K562 (cell line): ENCODE results near the gene CCDC186. TPM values are rescaled to one million over a fixed set of nuclear protein-coding genes. Genes with fewer than 3 reads are reported as not detected.

Experiments
- C11orf30 ChIP-seq: fragments of 450-650 bp; IDR thresholded peaks from 2 replicates; pipeline ENCODE4 v1.6.1; 2016; ENCODE audit warnings: low read depth, mild to moderate bottlenecking
- CHD1 ChIP-seq: fragments of 200-600 bp; sonication (generic); IDR thresholded peaks from one replicate; pipeline ENCODE4 v1.6.1; 2012; ENCODE audit warnings: mild to moderate bottlenecking, moderate library complexity, low read length, inconsistent platforms
- CREB1 ChIP-seq, 2 experiments: sonication (generic) in 1 of 2; formaldehyde crosslinking in 1 of 2; IDR thresholded peaks; 2 replicates each; pipeline versions ENCODE4 v1.6.1 to v1.8.0; 2012 to 2022; ENCODE audit warnings: inconsistent platforms in 1 of 2, mild to moderate bottlenecking in 1 of 2, missing genetic modification reagents in 1 of 2, moderate library complexity in 1 of 2
- CREM ChIP-seq: IDR thresholded peaks from 2 replicates; pipeline ENCODE4 v1.6.1; 2014; ENCODE audit warnings: antibody characterized with exemption, low read depth
- CTBP1 ChIP-seq: fragments of 450-650 bp; IDR thresholded peaks from 2 replicates; pipeline ENCODE4 v1.6.1; 2016; ENCODE audit warnings: borderline replicate concordance
- EP400 ChIP-seq: fragments of 450-650 bp; IDR thresholded peaks from 2 replicates; pipeline ENCODE4 v1.6.1; 2017; ENCODE audit warnings: antibody characterized with exemption, mild to moderate bottlenecking, moderate library complexity
- FOS ChIP-seq: IDR thresholded peaks from 3 replicates; pipeline ENCODE4 v1.6.1; 2011; ENCODE audit not compliant: insufficient read length; ENCODE audit errors: extremely low read depth
- FOSL1 ChIP-seq: fragments of 200-800 bp; sonication (Bioruptor generic); conservative IDR thresholded peaks from 2 replicates; pipeline ENCODE4 v1.6.1; 2016; ENCODE audit warnings: missing genetic modification characterization, missing compliant biosample characterization
- HNRNPK ChIP-seq: fragments of 200-400 bp; formaldehyde crosslinking; IDR thresholded peaks from one replicate; pipeline ENCODE4 v1.6.1; 2018; ENCODE audit warnings: mild to moderate bottlenecking, low read depth, low read length; ENCODE audit not compliant: poor library complexity, severe bottlenecking
- KLF10 ChIP-seq: fragments of 250-450 bp; sonication (Bioruptor Pico); IDR thresholded peaks from 2 replicates; pipeline ENCODE4 v1.6.1; 2021; ENCODE audit warnings: matching md5 sums
- MAFK ChIP-seq: IDR thresholded peaks from 2 replicates; pipeline ENCODE4 v1.6.1; 2011; ENCODE audit warnings: low read length, improper control_type of control experiment
- MEF2D ChIP-seq: conservative IDR thresholded peaks from 2 replicates; pipeline ENCODE4 v1.6.1; 2016; ENCODE audit warnings: low read depth, missing genetic modification characterization, missing compliant biosample characterization
- MTF1 ChIP-seq: fragments of 250-450 bp; sonication (Bioruptor Pico); IDR thresholded peaks from 2 replicates; pipeline ENCODE4 v1.9.0; 2021; ENCODE audit warnings: moderate library complexity, mild to moderate bottlenecking, inconsistent platforms, borderline replicate concordance
- NFRKB ChIP-seq: fragments of 450-650 bp; IDR thresholded peaks from 2 replicates; pipeline ENCODE4 v1.6.1; 2016; ENCODE audit warnings: low read depth
- POLR2AphosphoS5 ChIP-seq: IDR thresholded peaks from 2 replicates; pipeline ENCODE4 v1.6.1; 2011; ENCODE audit warnings: mild to moderate bottlenecking, low read depth, low read length, moderate library complexity; ENCODE audit not compliant: control insufficient read depth, insufficient read depth
- RBFOX2 ChIP-seq: fragments of 200-400 bp; formaldehyde crosslinking; IDR thresholded peaks from 2 replicates; pipeline ENCODE4 v1.6.1; 2017; ENCODE audit warnings: low read depth, mild to moderate bottlenecking, low read length, moderate library complexity
- RBM25 ChIP-seq: fragments of 200-400 bp; formaldehyde crosslinking; IDR thresholded peaks from 2 replicates; pipeline ENCODE4 v1.6.1; 2018; ENCODE audit warnings: low read length, low read depth, moderate library complexity; ENCODE audit not compliant: severe bottlenecking
- SAP30 ChIP-seq: fragments of 200-600 bp; sonication (generic); IDR thresholded peaks from 2 replicates; pipeline ENCODE4 v1.6.1; 2012; ENCODE audit warnings: borderline replicate concordance, low read depth, mild to moderate bottlenecking, moderate library complexity, low read length, control low read depth, inconsistent platforms; ENCODE audit not compliant: insufficient read depth, poor library complexity, severe bottlenecking
- SMARCA4 ChIP-seq: fragments of 450-650 bp; IDR thresholded peaks from 2 replicates; pipeline ENCODE4 v1.6.1; 2016
- TBP ChIP-seq: optimal IDR thresholded peaks from 2 replicates; pipeline ENCODE3; 2011; ENCODE audit warnings: low read depth, low read length, improper control_type of control experiment
- ZFP30 ChIP-seq: fragments of 250-450 bp; sonication (Bioruptor Pico); IDR thresholded peaks from 2 replicates; pipeline ENCODE4 v1.8.0; 2022; ENCODE audit warnings: moderate library complexity, mild to moderate bottlenecking, inconsistent platforms, borderline replicate concordance
- polyA plus RNA-seq, 8 experiments: library from polyadenylated mRNA; depleted of rRNA in 4 of 8; stranded (reverse) in 5 of 8; unstranded in 3 of 8; fragments of >200 nt; fragmentation: Nextera tagmentation in 2 of 8; fragmentation: Illumina TruSeq in 1 of 8; extraction: Ambion mirVana in 2 of 8; extraction: Trizol in 1 of 8; gene quantifications; 2 replicates each; pipeline versions ENCODE4 v1.2.1 to v1.2.3, GENCODE V29; 2011 to 2014; ENCODE audit warnings: inconsistent platforms in 1 of 8, missing spikeins in 1 of 8
- total RNA-seq, 7 experiments: library from RNA; depleted of rRNA in 6 of 7; stranded (reverse); fragments of >200 nt in 6 of 7; fragmentation: Illumina TruSeq in 2 of 7; extraction: Trizol in 2 of 7; gene quantifications; 2 replicates each; pipeline versions ENCODE4 v1.2.1 to v1.2.3, GENCODE V29; 2011 to 2021; ENCODE audit warnings: low replicate concordance in 1 of 7
- TF ChIP-seq, protein P1 (sequence below): sonication (generic); formaldehyde crosslinking; IDR thresholded peaks from 2 replicates; pipeline ENCODE4 v1.8.0; 2022; ENCODE audit warnings: mild to moderate bottlenecking, missing genetic modification reagents
- TF ChIP-seq, protein P2 (sequence below), 2 experiments: fragments of 200-800 bp in 1 of 2; sonication (Bioruptor generic) in 1 of 2; sonication (generic) in 1 of 2; formaldehyde crosslinking in 1 of 2; IDR thresholded peaks in 1 of 2; conservative IDR thresholded peaks in 1 of 2; 2 replicates each; pipeline versions ENCODE4 v1.5.0 to v1.6.1; 2016 to 2020; ENCODE audit warnings: missing compliant biosample characterization in 1 of 2, missing genetic modification characterization in 1 of 2, missing genetic modification reagents in 1 of 2

CCDC186 gene
- total and polyA plus RNA-seq, 9 of the 15 experiments (the other 6 are each of a cell fraction or from before 2014, with no cell fraction given): 2.0 to 7.5 (median 4.7) TPM

DNA sequence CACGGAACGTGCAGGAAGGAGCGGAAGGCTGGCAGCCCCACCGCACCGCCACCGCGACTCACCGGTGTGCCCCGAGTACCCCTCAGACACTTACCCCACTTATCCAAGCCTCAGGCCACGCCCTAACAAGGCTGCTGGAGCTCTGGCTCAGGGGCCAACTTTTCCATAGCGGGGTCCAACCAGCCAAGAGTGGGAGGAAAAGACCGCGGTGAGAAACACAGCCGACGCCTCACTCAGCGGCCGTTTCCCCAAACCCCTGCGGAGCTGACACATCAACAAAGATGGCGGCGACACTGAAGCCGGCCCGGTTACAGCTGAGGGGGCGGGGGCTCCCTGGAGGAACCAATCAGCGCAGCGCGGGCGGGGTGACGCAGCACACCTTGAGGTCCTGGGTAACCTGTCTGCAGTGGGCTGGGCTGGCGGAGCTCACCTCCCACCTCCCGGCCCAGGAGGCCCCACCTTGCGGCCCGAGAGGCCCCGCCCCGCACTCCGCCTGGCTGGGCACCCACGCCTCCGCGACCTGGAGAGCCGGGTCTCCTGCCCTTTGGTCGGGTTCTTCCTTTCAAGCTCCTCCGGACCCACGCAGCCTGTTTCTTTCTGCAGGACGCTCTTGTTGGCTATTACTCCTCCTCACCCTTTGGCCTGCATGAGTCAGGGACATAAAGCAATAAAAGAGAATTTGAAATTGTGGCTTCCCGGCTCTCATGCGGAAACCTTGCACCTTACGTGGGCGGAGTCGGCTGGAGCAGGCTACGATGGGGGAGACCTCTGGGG is at the start of gene CCDC186 (continued):
- TF ChIP-seq, protein P1, sequence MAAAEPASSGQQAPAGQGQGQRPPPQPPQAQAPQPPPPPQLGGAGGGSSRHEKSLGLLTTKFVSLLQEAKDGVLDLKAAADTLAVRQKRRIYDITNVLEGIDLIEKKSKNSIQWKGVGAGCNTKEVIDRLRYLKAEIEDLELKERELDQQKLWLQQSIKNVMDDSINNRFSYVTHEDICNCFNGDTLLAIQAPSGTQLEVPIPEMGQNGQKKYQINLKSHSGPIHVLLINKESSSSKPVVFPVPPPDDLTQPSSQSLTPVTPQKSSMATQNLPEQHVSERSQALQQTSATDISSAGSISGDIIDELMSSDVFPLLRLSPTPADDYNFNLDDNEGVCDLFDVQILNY (CRISPR knock-in tag): no peak
- peak; percentile 87 for TF ChIP-seq EP400
- TF ChIP-seq MTF1 (CRISPR knock-in tag): no peak
- TF ChIP-seq CTBP1: peak; percentile 81
- TF ChIP-seq FOS: peak; percentile 17
- TF ChIP-seq KLF10 (CRISPR knock-in tag): no peak
- no peak for TF ChIP-seq MEF2D (tag)
- peak; percentile 75 for TF ChIP-seq NFRKB
- TF ChIP-seq CREM: peak; percentile 56; the same call in 1 of the 2 replicates
- TF ChIP-seq POLR2AphosphoS5: peak; percentile 68; the same call in 1 of the 2 replicates
- peak; percentile 39 for TF ChIP-seq RBM25
- TF ChIP-seq CREB1 (IDR thresholded peaks at IDR 0.05): no peak
- peak; percentile 47; the same call in 1 of the 2 replicates for TF ChIP-seq CREB1 (CRISPR knock-in tag; IDR thresholded peaks at IDR 0.05)
- peak; percentile 46 for TF ChIP-seq FOSL1
- TF ChIP-seq CHD1: peak; percentile 34
- no peak for TF ChIP-seq SMARCA4
- no peak for TF ChIP-seq ZFP30
- peak; percentile 81 for TF ChIP-seq C11orf30
- peak; percentile 39 for TF ChIP-seq TBP
- peak; percentile 26 for TF ChIP-seq MAFK
- no peak for TF ChIP-seq HNRNPK
- TF ChIP-seq, protein P2, sequence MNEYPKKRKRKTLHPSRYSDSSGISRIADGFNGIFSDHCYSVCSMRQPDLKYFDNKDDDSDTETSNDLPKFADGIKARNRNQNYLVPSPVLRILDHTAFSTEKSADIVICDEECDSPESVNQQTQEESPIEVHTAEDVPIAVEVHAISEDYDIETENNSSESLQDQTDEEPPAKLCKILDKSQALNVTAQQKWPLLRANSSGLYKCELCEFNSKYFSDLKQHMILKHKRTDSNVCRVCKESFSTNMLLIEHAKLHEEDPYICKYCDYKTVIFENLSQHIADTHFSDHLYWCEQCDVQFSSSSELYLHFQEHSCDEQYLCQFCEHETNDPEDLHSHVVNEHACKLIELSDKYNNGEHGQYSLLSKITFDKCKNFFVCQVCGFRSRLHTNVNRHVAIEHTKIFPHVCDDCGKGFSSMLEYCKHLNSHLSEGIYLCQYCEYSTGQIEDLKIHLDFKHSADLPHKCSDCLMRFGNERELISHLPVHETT (CRISPR knock-in tag; conservative IDR thresholded peaks at IDR 0.05 in 1 of 2, IDR thresholded peaks at IDR 0.05 in 1 of 2): no peak
- TF ChIP-seq RBFOX2: peak; percentile 95
- TF ChIP-seq SAP30: peak; percentile 65
